ENCODE measurements around the gene ARMC2.

DNA sequence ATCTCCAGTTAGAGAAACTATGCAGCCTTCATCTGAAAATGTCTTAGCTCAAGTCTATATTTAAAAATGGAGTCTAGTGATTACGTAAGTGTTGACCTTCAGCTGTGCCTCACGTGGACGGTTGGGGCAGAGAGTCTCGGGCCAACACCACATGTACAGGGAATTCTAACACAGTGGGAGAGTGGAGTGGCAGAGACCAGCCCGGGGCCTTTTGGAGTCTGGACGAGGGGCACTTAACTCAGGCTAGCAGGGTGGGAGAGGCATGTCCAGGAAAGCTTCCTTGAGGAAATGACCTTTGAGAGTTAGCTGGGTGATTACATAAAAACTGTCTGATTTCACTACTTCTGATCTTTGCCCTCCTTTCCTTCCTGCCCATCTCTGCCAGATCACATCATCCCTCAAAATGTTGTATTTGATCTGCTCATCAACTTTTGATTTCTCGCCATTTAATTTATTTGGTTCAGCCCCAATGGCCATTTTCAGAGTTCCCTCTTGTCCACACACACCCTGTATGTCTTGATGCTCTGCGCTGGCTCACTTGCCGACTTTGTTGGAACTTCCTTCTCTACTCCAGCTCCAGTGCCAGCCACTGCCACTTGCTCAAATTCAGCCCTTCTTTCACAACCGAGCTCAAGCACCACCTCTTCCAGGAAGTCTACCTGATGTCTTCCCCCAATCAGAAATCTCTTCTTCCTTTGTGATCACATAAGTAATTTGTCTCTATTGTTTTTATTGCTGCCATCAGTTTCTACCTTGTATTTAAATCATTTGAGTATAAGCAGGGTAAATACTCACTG is 2.6 kb downstream of the ARMC2 start:
- TF ChIP-seq, protein P1, sequence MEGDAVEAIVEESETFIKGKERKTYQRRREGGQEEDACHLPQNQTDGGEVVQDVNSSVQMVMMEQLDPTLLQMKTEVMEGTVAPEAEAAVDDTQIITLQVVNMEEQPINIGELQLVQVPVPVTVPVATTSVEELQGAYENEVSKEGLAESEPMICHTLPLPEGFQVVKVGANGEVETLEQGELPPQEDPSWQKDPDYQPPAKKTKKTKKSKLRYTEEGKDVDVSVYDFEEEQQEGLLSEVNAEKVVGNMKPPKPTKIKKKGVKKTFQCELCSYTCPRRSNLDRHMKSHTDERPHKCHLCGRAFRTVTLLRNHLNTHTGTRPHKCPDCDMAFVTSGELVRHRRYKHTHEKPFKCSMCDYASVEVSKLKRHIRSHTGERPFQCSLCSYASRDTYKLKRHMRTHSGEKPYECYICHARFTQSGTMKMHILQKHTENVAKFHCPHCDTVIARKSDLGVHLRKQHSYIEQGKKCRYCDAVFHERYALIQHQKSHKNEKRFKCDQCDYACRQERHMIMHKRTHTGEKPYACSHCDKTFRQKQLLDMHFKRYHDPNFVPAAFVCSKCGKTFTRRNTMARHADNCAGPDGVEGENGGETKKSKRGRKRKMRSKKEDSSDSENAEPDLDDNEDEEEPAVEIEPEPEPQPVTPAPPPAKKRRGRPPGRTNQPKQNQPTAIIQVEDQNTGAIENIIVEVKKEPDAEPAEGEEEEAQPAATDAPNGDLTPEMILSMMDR (IDR thresholded peaks at IDR 0.05), result no peak
- TF ChIP-seq POLR2A (IDR thresholded peaks at IDR 0.05), result no peak

Data from esophagus squamous epithelium (tissue), 4 donors.